HK-2 (cell line): Measurements from ENCODE around the gene ANKRD13B.

Experiments
- DNase-seq: peaks from one replicate; pipeline ENCODE4 v3.0.0-alpha.2; 2018; ENCODE audit not compliant: unreplicated experiment

Gene ANKRD13B

GRCh38 chr17:29581583-29582253 is 11.2 kb upstream of the ANKRD13B start:
- no peak for DNase-seq

- no peak for DNase-seq
These were observed 10.6 kb upstream of the ANKRD13B start for GRCh38 chr17:29582254-29582765.

DNA sequence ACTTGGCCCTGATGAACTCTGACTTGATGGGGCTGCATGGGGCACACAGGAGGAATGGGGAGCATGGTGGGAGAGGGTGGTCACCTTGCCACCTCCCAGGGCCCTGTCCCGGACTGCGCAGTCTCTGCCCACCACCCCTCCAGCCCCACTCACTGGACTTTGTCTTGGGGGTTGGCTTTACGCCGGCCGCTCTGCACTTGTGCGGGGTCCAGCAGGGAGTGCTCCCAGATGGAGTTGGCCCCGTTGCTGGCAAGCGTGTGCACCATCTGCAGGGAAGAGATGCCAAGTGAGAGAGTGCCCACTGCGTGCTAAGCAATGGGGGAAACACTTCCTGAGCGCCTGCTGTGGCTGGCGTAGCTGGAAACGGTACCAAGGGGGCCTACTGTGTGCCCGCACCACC is 10.2 kb upstream of the ANKRD13B start:
- DNase-seq: no peak

DNA sequence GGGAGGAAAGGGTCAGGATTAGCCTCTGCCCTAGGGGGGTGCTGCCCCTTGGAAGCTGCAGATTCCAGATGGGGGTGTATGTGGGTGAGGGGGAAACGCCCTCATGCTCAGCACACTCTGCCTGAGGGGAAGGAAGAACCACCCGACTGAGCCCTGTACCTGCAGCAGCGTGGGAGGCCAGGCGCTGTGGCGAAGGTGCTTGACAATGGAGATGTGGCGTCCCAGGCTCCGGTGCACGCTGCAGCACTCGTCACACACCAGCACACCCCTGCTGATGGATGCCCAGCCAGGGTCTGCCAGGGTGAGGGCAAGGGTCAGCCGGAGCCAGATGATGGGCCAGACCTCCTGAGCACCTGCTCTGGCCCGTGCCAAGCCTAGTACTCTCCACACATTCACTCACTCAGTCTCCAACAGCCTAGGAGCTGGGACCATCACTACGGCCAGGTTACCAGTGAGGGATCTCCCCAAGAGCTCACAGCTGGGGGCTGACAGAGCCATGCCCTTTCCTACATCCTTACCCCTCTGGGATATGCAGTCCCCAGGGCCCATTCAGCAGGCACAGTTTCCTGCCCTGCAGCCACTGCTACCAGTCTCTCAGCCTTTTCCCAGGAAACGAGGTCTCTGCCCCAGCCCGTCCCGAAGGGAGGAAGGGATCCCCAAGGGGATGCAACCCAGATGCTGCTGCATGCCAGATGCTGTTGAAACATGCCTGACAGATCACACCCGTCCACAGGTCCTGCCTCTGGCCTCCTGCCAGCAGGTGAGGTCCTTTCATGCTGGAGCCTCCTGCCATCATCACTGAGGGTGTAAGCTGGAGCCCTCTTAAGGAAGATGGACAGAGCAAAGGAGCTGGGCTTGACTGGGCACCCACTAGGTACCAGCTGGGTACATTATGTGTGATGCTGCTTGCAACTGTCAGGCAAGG is 9.3 kb upstream of the ANKRD13B start:
- no peak for DNase-seq

GRCh38 chr17:29584452-29585079 is 8.4 kb upstream of the ANKRD13B start:
- no peak for DNase-seq

DNA sequence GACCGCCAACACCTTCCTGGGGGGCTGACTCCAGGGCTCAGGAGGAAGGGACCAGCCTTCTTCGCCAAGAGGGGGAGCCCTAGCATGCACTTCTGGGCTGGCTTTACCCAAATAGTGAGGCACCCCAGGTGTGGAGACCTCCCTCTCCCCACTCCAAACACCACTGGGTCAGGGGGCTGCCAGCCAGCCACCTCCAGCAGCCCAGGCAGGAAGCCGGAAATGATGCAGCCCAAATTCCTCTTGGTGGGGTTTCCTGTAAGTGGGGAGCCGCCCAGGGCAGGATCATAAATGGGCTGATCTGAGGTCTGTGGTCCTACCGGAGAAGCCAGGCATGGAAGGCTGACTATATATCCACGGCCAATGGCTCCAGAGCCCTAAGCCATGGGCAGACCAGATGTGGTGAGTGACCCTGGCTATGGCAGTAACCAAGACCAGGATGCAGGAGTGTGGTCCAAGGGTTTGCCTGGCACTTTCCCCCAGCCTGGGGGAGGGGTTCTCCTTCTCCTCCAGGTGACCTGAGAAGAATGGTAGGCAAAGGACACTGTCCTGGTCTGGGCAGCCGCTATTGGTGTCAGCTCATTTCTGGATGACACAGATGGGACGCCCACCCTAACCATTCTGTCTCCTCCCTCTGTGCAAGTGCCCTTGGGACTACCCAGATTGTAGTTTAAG is 7.7 kb upstream of the ANKRD13B start:
- DNase-seq: no peak

DNA sequence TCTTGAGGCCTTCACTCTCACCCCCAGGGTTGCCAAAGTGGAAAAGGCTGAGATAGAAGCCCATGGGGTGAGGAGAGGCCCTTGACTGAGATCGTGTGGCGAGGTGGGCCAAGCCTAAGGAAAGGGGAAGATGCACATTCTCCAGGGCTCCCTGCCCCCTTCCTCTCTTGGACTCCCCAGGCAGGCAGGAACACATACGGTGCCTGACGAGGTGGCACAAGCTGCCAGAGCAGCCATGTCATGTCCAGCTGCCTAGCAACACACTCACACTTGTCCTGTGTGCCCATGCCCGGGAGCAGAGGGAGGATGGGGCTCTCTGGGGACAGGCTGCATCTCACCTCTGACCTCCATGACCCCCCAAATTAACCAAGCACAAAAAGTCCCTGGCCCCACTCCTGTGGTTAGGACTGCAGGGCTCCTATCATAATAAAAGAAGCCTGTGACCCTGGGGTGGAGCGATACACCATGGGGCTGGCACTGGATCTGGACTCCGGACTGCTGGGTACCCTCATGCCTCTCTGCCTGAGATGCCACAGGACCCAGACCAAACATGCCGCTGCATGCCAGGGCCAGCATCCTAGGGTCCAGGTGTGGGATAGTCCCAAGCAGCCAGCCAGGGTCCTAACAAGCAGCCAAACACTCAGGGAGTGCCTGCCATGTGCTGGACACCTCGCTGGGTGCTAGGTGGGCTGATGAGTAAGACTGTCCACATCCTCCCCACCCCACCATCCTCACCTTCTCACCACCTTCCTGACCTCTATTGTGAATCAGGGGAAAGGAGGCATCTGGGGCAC is 6.1 kb upstream of the ANKRD13B start:
- DNase-seq: no peak

GRCh38 chr17:29587591-29587990 is 5.3 kb upstream of the ANKRD13B start:
- no peak for DNase-seq

GRCh38 chr17:29588017-29588561 is 4.8 kb upstream of the ANKRD13B start:
- DNase-seq: no peak

- DNase-seq: peak; percentile 61
These were observed 4.1 kb upstream of the ANKRD13B start for GRCh38 chr17:29588562-29589411.

- peak; percentile 73 for DNase-seq
These were observed 3.2 kb upstream of the ANKRD13B start, which contains the start of gene GIT1 for GRCh38 chr17:29589524-29590410. TSS of gene GIT1 (minus strand) at chr17:29589648. CDS start at chr17:29589378, 270 bp downstream.

- DNase-seq: peak; percentile 50
These were observed 2.4 kb upstream of the ANKRD13B start for GRCh38 chr17:29590411-29591145.

GRCh38 chr17:29591146-29591736 is 1.7 kb upstream of the ANKRD13B start:
- no peak for DNase-seq

DNA sequence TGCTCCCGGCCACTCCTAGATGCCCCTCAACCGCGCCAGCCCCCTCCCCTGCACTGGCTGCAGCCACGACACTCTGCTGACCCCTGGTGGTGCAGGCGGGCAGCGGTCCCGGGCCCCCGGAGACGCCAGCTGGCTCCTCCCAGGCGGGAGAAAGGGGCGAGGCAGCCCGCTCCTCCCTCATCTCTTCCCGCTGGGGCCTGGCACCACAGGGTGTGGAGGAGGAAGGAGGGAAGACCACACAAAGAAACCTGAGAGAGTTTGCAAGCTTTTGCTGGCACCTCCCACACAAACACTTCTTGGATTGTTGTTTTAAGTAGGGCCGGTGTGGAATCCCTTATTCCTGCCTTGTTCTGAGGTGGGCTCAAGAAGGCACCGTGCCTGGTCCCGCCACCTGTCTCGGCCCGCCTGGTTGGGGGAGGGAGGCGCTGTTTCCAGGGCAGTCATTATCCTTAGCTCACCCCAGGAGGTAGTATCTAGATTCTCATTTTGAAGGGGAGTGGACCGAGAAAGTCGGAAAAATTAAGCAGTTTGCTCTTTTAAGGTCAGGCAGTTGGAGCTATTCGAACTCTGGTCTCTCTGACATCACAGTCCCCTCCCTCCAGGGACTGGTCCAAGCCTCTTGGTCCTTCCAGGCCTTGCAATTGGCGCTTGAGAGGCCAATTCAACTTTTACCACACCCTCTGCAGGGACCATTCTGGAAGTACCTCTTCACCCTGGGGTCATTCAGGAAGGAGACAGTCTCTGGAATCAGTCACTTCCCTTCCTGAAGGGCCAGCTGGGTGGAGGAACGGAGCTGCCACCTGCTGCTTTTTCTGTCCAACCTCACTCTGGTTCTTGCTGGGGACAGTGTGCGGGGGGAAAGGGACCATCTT is 959 bp upstream of the ANKRD13B start:
- DNase-seq: peak; percentile 91

GRCh38 chr17:29593591-29594518 is 923 bp downstream of the ANKRD13B start:
- DNase-seq: peak; percentile 31
